Retinal pigment epithelial cell (primary cell): ENCODE measurements around the gene TMEM98.

Experiments
- DNase-seq: peaks from one replicate; pipeline ENCODE4 v3.0.0-alpha.2; 2010; ENCODE audit warnings: low read depth
- H3K4me3 ChIP-seq: 2 replicates; pipeline ENCODE4 v1.5.1; 2011; ENCODE audit warnings: mild to moderate bottlenecking, low read length, control low read depth, moderate library complexity
- TF ChIP-seq, protein P1 (sequence below): conservative IDR thresholded peaks from 2 replicates; pipeline ENCODE4 v1.5.1; 2011; ENCODE audit warnings: low read depth, low read length, control low read depth, inconsistent platforms

TMEM98 gene

DNA sequence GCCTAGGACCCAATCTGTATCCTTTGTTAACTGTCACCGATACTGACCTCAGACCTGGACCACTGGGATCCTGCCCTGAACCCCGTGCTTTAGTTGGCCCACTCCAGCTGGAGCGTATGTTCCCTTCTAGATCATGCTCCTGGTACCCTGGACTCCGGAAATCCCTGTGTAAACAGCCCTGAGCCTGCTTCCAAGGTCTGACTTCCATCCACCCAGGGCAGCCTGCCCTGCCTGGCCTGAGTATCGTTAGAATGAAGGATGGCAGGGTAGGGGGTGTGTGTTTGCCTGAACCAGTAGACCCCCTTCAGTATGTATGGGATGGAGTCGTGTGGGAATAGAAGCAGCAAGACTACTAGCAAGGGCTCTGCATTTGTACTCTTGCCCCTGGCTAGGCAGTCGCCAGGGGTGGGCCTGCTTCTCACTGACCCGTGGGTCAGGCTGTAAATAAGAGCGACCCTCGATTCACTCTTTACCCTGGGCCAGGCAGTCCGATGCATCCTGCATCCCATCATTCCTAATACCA, 691 bp upstream of the TMEM98 start:
- H3K4me3 ChIP-seq, result peak overlapping the region; percentile 42
- peak; percentile 46 for DNase-seq
- TF ChIP-seq, protein P1, sequence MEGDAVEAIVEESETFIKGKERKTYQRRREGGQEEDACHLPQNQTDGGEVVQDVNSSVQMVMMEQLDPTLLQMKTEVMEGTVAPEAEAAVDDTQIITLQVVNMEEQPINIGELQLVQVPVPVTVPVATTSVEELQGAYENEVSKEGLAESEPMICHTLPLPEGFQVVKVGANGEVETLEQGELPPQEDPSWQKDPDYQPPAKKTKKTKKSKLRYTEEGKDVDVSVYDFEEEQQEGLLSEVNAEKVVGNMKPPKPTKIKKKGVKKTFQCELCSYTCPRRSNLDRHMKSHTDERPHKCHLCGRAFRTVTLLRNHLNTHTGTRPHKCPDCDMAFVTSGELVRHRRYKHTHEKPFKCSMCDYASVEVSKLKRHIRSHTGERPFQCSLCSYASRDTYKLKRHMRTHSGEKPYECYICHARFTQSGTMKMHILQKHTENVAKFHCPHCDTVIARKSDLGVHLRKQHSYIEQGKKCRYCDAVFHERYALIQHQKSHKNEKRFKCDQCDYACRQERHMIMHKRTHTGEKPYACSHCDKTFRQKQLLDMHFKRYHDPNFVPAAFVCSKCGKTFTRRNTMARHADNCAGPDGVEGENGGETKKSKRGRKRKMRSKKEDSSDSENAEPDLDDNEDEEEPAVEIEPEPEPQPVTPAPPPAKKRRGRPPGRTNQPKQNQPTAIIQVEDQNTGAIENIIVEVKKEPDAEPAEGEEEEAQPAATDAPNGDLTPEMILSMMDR, result no peak

DNA sequence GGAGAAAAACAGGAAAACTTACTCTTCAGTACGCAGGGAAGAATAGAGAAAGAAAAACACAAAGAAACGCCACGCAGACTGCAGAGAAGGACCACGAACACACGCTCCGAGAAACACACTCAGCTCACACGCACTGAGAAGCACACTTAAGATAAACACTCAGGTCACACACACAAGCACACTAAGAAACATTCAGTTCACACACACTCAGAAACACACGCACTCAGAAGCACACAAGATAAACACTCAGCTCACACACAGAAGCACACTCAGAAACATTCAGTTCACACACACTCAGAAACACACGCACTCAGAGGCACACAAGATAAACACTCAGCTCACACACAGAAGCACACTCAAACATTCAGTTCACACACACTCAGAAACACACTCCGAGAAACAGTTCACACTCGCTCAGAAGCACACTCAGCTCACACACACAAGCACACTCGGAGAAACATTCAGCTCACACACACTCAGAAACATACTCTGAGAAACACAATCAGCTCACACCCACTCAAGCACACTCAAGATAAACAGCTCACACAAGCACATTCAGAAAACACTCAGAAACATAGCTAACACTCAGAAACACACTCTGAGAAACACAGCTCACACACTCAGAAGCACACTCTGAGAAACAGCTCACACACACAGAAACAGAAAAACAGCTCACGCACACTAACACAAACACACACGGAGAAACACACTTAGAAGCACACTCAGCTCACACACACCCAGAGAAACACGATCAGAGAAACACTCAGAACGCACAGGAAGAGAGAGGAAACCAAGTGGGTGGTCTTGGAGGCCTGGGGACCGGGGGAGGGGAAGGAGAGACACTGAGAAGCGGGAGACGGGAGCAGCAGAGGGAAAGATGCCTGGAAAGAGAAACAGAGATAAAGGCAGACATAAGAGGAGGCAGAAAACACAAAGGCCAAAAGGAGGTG, 908 bp downstream of the TMEM98 start:
- no peak for DNase-seq
- H3K4me3 ChIP-seq, result peak overlapping the region; percentile 83

DNA sequence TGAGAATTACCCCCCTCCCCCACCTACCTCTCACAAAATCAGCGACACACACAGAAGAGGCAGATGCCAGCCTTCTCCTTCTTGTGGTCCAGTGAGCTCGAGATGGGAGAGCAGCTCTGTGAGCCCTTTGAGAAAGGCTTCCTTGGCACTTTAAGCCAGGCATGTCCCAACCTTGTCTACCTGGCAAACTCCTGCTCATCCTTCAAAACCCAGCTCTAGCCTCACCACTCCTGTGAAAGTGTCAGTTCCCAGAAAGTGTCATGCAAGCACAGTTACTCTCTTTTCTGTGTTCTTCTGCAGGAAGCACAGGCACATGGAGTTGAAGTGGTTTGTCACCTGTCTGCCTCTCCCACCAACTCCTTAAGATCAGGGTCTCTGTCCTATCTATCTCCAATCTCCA, 1.6 kb downstream of the TMEM98 start:
- peak overlapping the region; percentile 83 for H3K4me3 ChIP-seq
- TF ChIP-seq, protein P1, result no peak
- no peak for DNase-seq

More for the DNA sequence above, 908 bp downstream of the TMEM98 start:
- TF ChIP-seq, protein P1, result no peak

DNA sequence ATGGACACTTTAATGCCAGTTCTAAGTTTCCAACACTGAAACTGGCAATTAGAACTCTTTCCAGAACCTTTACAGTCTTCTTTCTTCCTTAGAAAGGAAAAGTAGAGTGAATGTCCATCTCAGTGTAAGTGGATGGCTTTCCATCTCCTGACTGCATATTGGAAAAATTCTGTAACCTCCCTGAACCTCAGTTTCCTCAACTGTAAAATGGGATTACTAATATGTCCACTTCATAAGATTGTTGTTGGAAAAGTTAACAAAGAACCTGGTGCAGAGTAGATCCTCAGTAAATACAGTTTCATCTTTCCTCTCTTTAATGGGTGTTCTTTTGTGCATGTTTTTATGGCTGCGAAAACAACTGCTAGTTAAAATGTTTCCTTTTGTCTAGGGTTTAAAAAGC, 2.6 kb downstream of the TMEM98 start:
- TF ChIP-seq, protein P1, result no peak
- peak overlapping the region; percentile 83 for H3K4me3 ChIP-seq
- no peak for DNase-seq

DNA sequence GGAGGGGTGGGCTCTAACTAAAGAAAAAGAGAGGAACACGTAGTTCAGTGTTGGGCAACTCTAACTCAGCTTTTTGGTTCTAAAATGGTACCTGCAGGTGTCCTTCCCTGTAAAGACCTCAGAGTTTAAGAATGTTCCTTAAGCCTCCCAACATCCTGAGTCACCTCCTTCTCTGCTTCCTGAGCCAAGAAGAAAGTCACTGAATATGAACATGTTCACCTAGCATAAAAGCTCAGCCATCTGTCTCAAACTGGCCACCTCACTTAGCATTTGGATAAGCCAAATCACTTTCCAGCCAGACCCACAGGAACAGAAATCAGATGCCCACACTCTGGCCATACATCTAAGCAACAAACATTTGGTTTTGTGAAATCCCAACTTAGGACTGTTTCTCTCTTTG, 3.7 kb downstream of the TMEM98 start:
- peak overlapping the region; percentile 83 for H3K4me3 ChIP-seq
- TF ChIP-seq, protein P1, result no peak
- DNase-seq, result peak; percentile 84

DNA sequence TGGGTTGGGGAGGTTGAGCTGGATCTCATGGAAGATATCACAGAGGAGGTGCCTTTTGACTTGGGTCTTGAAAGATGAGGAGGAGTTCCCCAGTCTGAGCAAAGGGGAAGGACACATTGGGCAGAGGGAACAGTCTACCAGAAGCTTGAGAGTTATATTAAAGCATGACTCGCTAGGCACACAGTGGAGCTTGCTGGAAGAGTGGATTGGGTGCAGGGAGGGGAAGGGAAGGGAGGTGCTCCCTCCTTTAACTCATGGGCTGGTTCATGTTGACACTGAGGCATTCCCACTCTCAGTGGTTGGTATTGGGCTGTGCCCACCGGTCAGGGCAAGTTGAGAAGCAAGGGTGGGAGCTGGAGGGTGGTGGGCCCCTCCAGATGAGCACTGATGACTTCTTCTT, 5.9 kb downstream of the TMEM98 start:
- DNase-seq, result no peak
- peak overlapping the region; percentile 1 for H3K4me3 ChIP-seq
- TF ChIP-seq, protein P1, result no peak
